ENCODE measurements around the gene PPP3CB.

Gene PPP3CB

DNA sequence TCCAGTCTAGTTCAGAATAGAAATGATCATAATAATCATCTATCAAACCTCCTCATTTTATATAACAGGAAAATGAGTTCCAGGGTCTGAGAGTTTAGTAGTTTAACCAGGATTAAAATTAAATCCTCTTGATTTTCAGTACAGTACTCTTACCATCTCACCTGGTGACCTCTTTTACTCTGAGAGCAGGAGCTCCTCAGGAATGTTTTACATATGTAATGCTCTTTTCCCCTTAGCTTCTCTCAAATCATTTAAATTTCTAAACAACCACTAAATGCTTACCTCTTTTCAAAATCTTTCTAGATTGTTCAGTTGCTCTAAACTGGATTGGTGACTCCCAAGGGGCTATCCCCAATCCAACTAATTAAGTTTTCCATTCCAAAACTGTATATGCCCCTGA, 10.2 kb upstream of the PPP3CB start:
- no peaks in the 10 kb centered on the region for H3K4me1 ChIP-seq (ENCODE audit: control insufficient read depth, insufficient read depth, low read length)
- peaks cover 0 to 13% of the 10 kb centered on the region in 2 experiments; a peak in 2 of 3 replicates for H3K36me3 ChIP-seq (ENCODE audit: control insufficient read depth in 2 of 2, insufficient read depth in 1 of 2, low read length in 2 of 2)
- no peaks in the 10 kb centered on the region for H3K9me3 ChIP-seq (ENCODE audit: control insufficient read depth, insufficient read depth, low read depth, low read length)
- H3K4me3 ChIP-seq (ENCODE audit: low read depth, low read length), result no peak overlapping the region
- TF ChIP-seq ZNF654 (tag by site-specific recombination; IDR thresholded peaks at IDR 0.05; ENCODE audit: low read depth) (no peak), ZNF16 (tag by site-specific recombination; IDR thresholded peaks at IDR 0.05; ENCODE audit: low read depth) (no peak)
- no peak overlapping the region for H3K27ac ChIP-seq (ENCODE audit: extremely low read depth, low read depth, low read length)
- ChIA-PET CTCF (interaction anchor here (0.6 to 1.2 kb wide), 3 partner anchors 10 to 266 kb away, joined by 3 read pairs; a partner anchor contains a TSS), POLR2A (interaction anchor here (0.7 to 2.0 kb wide), 2 partner anchors 10 to 238 kb away, joined by 3 to 7 read pairs; partner anchors contain the start of genes PPP3CB and SEC24C)

DNA sequence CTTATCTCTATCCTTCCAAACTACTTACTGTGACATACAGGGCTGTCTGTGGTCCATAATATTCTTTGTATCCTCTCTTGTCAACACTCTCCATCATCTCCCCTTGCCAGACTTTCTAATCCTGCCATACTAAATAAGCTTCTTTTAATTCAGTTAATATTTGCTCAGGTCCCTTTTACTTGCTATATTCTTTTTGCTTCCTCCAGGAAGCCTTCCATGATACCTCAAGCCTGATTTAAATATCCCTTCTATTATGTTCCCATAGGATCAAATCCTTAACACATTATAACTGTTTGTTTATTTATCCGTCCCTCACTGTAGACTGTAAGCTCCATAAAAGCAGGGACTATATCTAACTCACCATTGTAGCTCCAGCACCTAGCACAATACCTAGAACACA, 7.2 kb upstream of the PPP3CB start:
- no peak overlapping the region for H3K27ac ChIP-seq (ENCODE audit: extremely low read depth, low read depth, low read length)
- ChIA-PET CTCF (no interaction called here), POLR2A (no interaction called here)
- no peaks in the 10 kb centered on the region for H3K4me1 ChIP-seq (ENCODE audit: control insufficient read depth, insufficient read depth, low read length)
- peaks cover 0 to 40% of the 10 kb centered on the region in 2 experiments; a peak in 2 of 3 replicates for H3K36me3 ChIP-seq (ENCODE audit: control insufficient read depth in 2 of 2, insufficient read depth in 1 of 2, low read length in 2 of 2)
- H3K4me3 ChIP-seq (ENCODE audit: low read depth, low read length), result no peak overlapping the region
- no peaks in the 10 kb centered on the region for H3K9me3 ChIP-seq (ENCODE audit: control insufficient read depth, insufficient read depth, low read depth, low read length)
- peak; percentile 38 for TF ChIP-seq ZNF623 (tag by site-specific recombination; IDR thresholded peaks at IDR 0.05)
- no peak for TF ChIP-seq ZNF664 (tag by site-specific recombination; IDR thresholded peaks at IDR 0.05)

DNA sequence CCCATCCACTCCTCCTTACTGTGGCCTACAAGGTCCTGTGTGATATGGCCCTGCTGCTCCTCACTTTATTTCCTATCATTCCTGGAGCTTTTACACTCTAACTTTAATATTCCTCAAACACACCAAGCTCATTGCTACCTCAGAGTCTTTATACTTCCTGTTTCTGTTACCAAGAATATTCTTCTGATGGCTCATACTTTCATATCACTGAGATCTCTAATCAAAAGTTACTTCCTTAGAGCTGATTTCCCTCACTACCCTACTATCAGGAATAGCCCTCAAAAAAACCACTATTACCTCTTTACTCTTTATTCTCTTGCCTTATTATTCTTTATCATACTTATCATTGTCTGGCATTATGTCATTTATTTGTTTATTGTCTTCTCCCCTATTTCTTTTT, 5.8 kb upstream of the PPP3CB start:
- Histone ChIP-seq H3K36me3 (ENCODE audit: control insufficient read depth in 2 of 2, insufficient read depth in 1 of 2, low read length in 2 of 2) (peaks cover 0 to 46% of the 10 kb centered on the region in 2 experiments; a peak in 2 of 3 replicates), H3K4me3 (ENCODE audit: low read depth, low read length) (no peak overlapping the region), H3K27ac (ENCODE audit: extremely low read depth, low read depth, low read length) (no peak overlapping the region), H3K9me3 (ENCODE audit: control insufficient read depth, insufficient read depth, low read depth, low read length) (no peaks in the 10 kb centered on the region), H3K4me1 (ENCODE audit: control insufficient read depth, insufficient read depth, low read length) (0 out of 2 replicates have a peak, but pooled peaks cover under 1% of the 10 kb centered on the region)
- TF ChIP-seq ZNF174 (tag by site-specific recombination; IDR thresholded peaks at IDR 0.05), result no peak
- no peak for TF ChIP-seq ZNF596 (tag by site-specific recombination; IDR thresholded peaks at IDR 0.05)
- TF ChIP-seq SP7 (tag by site-specific recombination; IDR thresholded peaks at IDR 0.05), result no peak
- TF ChIP-seq ZNF549 (tag by site-specific recombination; IDR thresholded peaks at IDR 0.05), result no peak
- TF ChIP-seq, protein P1, sequence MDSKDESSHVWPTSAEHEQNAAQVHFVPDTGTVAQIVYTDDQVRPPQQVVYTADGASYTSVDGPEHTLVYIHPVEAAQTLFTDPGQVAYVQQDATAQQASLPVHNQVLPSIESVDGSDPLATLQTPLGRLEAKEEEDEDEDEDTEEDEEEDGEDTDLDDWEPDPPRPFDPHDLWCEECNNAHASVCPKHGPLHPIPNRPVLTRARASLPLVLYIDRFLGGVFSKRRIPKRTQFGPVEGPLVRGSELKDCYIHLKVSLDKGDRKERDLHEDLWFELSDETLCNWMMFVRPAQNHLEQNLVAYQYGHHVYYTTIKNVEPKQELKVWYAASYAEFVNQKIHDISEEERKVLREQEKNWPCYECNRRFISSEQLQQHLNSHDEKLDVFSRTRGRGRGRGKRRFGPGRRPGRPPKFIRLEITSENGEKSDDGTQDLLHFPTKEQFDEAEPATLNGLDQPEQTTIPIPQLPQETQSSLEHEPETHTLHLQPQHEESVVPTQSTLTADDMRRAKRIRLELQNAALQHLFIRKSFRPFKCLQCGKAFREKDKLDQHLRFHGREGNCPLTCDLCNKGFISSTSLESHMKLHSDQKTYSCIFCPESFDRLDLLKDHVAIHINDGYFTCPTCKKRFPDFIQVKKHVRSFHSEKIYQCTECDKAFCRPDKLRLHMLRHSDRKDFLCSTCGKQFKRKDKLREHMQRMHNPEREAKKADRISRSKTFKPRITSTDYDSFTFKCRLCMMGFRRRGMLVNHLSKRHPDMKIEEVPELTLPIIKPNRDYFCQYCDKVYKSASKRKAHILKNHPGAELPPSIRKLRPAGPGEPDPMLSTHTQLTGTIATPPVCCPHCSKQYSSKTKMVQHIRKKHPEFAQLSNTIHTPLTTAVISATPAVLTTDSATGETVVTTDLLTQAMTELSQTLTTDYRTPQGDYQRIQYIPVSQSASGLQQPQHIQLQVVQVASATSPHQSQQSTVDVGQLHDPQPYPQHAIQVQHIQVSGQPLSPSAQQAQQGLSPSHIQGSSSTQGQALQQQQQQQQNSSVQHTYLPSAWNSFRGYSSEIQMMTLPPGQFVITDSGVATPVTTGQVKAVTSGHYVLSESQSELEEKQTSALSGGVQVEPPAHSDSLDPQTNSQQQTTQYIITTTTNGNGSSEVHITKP (tag by site-specific recombination; IDR thresholded peaks at IDR 0.05), result no peak
- TF ChIP-seq ZSCAN23 (tag by site-specific recombination; IDR thresholded peaks at IDR 0.05), result no peak
- CTCF ChIA-PET, result interaction anchor here (0.7 kb wide), 1 partner anchor 514 kb away, joined by 5 read pairs; no protein-coding TSS in a partner anchor
- POLR2A ChIA-PET, result no interaction called here

DNA sequence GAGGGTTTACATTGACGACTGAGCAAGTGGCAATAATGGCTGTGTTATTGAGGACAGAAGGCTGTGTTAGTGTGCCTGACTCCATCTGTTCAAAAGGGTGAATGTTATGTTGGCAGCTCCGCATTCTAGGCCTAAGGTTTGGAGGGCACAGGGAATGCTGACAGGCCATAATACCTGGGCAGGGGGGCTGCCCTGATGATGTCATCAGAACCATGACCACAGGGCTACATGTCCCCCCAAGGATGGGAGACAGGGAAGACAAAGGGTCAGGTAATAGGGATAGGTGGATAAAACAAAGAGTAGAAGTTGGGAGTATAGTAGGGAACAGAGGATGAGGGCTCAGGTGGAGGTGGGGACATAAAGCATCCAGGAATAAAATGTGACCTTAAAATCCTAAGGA, 1.8 kb upstream of the PPP3CB start:
- no peak overlapping the region for H3K4me3 ChIP-seq (ENCODE audit: low read depth, low read length)
- peaks cover 11% of the 10 kb centered on the region; the same call in 1 of the 2 replicates for H3K4me1 ChIP-seq (ENCODE audit: control insufficient read depth, insufficient read depth, low read length)
- H3K36me3 ChIP-seq (ENCODE audit: control insufficient read depth in 2 of 2, insufficient read depth in 1 of 2, low read length in 2 of 2), result peaks cover 0 to 33% of the 10 kb centered on the region in 2 experiments; a peak in 2 of 3 replicates
- no peaks in the 10 kb centered on the region for H3K9me3 ChIP-seq (ENCODE audit: control insufficient read depth, insufficient read depth, low read depth, low read length)
- TF ChIP-seq, protein P2, sequence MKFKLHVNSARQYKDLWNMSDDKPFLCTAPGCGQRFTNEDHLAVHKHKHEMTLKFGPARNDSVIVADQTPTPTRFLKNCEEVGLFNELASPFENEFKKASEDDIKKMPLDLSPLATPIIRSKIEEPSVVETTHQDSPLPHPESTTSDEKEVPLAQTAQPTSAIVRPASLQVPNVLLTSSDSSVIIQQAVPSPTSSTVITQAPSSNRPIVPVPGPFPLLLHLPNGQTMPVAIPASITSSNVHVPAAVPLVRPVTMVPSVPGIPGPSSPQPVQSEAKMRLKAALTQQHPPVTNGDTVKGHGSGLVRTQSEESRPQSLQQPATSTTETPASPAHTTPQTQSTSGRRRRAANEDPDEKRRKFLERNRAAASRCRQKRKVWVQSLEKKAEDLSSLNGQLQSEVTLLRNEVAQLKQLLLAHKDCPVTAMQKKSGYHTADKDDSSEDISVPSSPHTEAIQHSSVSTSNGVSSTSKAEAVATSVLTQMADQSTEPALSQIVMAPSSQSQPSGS (tag by site-specific recombination; IDR thresholded peaks at IDR 0.05; ENCODE audit: low read depth), result peak; percentile 78
- TF ChIP-seq, protein P3, sequence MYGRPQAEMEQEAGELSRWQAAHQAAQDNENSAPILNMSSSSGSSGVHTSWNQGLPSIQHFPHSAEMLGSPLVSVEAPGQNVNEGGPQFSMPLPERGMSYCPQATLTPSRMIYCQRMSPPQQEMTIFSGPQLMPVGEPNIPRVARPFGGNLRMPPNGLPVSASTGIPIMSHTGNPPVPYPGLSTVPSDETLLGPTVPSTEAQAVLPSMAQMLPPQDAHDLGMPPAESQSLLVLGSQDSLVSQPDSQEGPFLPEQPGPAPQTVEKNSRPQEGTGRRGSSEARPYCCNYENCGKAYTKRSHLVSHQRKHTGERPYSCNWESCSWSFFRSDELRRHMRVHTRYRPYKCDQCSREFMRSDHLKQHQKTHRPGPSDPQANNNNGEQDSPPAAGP (tag by site-specific recombination; IDR thresholded peaks at IDR 0.05), result no peak
- POLR2A ChIA-PET, result no interaction called here
- CTCF ChIA-PET, result no interaction called here
- no peak overlapping the region for H3K27ac ChIP-seq (ENCODE audit: extremely low read depth, low read depth, low read length)

Data from HEK293 (cell line).